NCI-H1048 (cell line): ENCODE results near the gene CGGBP1.
"Not testable (repeated sequence)": the region's sequence is repeated elsewhere in the genome, so short reads cannot be mapped to it uniquely, and the experiment has no call there.

Source experiments
- DNase-seq: peaks from one replicate; lab custom pipeline; 2025; lab: John Stamatoyannopoulos, UW

CGGBP1 gene

DNA sequence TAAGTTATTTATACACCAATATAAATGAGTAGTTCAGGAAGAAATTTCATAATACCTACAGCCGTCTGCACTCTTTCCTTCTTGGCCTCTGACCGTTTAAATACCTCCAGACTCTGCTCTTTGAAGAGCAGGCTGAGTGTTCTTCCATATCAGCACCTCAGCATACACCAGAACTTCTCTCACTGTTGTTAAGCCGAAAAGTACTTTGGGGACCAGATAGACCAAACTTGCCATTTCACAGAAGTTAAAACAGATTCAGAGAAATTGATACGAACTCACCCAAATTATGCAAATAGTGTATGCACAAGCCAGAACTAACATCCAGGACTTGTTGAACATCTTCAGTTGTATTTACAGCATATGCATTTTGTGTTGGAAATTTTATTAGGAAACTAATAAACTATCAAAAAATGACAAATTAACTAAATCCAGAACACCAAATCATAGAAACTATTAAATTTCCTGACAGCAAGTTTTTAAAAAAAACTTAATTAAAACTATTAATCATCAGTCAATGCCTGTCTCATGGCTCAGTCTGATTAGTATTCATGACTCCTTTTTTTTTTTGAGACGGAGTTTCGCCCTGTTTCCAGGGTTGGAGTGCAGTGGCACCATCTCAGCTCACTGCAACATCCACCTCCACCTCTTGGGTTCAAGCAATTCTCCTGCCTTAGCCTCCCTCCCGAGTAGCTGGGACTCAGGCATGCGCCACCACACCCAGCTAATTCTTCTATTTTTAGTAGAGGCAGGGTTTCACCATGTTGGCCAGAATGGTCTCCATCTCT is 24.1 kb downstream of the CGGBP1 start:
- DNase-seq: no peak

DNA sequence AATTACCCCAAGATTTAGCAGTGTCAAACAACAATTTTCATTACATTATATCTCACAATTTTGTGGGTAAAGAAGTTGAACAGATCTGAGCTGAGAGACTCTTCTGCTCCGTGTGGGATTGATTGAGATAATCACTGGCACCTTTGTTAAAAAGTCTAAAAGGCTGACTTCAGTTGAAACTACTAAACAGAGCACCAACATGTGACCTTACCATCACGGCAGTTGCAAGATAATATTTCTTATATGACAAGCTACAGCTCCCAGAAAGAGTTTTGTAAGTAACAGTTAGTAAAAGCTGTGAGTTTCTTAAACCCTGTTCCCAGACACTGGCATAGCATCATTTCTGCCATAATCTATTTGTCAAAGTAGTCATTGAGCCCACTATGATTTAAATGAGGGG is 25.0 kb downstream of the CGGBP1 start:
- no peak for DNase-seq

DNA sequence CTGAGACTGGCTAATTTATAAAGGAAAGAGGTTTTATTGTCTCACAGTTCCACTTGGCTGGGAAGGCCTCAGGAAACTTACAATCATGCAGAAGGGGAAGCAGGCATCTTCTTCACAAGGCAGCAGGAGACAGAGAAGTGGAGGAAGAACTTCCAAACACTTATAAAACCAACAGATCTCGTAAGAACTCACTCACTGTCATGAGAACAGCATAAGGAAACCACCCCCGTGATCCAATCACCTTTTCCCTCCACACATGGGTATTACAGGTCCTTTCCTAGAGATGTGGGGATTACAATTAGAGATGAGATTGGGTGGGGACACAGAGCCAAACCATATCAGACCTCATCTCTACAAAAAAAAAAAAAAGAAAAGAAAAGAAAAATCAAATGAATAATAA is 25.7 kb downstream of the CGGBP1 start:
- no peak for DNase-seq

DNA sequence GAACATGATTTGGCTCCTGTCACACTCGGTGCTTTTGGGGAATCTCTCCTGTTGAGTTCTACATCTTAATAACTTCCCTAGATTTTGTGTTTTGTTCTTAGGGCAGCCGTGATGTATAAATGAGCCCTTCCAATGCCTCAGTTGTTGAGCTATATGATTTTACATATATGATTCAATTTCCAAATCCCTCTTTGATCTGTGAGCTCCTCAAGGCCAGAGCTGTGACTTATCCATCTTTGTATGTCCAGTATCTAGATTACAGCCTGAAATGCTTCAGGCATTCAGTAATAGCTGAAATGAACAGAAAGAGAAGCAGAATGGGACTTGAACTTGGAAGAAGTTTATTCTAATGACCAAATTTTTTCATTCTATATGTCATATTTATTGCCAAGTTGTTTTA is 26.6 kb downstream of the CGGBP1 start:
- DNase-seq: no peak

DNA sequence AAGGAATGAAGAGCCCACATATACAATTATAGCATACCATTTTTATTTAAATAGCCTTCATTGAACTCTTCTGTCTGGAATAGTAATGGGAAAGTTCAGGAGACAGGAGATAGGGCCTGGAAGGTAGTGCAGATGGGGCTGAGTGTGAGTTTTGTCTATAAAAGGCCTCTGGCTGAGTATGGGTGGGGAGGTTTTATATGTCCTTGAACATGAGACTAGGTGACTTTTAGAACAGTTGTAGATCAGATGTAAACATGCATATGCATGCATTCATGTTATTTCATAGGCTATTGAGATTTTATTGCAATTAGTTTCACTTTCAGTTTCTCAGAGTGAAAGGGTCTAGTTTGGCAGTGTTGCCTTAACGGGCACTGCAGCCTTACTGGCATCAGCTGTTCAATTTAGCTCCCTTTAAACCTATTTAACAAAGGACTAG is 27.1 kb downstream of the CGGBP1 start:
- DNase-seq: no peak

DNA sequence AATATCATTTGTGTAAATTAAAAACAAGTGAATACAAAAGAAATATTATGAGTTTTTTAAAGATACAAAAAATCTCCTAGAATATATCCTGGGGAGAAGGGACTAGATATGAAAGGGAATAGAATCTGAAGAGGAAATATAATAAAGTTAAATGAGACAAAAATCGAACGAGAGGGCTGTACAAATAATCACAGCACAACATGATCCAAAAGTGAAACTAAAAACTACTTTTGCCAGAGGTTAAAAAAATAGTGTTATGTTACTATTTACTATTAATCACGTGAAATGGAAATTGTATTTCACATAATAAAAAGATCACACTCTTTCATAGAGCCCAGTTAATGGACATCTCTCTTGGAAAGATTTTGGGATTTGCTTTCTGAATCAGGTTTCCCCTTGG is 28.6 kb downstream of the CGGBP1 start:
- no peak for DNase-seq

DNA sequence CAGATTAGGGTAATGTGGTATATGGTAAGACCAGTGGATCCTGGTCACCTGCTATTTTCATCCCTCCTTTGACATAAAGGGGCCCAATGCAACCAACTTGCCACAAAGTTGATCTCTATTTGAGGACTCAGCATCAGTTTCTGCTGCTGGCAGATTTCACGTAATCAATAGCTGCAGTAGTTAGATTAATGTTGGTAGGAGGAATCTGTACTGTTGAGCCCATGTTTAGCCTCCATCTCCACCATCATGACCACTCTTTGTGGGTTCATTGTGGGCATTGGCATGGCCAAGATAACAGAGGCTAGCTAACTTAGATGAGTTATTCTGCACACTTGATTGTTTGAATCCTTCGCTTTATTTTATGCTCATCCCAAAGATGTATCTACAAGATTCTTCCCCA is 29.9 kb downstream of the CGGBP1 start:
- DNase-seq: no peak

DNA sequence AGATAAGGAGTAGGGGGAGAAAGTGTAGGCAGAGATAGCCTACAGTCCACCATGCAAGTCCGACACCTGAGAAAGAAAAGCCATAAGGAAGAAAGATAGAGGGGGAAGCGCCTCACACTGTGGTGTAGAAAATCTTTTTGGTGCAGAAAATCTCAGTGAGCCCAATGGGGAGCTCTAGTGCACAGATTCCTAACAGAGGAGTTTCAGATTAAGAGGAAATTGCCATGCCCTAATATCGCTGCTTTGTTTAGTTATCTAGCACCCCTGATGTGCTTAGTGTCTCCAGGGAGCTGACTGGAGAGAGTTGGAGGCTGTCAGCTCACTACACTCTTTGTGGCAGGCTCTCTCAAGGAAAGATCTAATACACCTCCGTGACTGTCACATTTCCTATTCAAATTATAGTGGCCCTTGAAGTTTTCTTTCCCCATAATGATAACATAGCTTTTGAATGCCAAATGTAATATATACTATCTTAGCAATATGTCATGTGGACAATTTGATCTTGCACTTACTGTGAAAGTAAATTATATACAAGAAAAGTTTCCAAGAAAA is 33.7 kb downstream of the CGGBP1 start:
- DNase-seq: no peak

DNA sequence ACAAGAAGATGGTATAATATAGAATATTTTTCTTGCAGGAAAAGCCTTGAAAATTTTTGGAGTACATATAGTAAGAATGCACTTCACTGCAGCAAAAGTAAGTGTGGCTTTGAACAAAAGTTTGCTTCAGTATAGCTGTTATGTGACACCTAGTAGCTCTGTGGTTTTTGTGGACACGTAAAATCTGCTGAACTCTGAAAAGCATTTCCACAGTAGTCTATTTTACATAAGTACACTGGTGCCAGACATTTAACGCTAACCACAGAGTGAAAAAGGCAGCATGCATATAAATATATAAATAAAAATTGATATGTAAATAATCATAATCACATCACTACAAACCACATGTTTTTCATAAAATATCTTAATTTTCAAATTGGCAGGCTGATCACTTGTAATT is 39.8 kb downstream of the CGGBP1 start:
- DNase-seq: peak; percentile 51

DNA sequence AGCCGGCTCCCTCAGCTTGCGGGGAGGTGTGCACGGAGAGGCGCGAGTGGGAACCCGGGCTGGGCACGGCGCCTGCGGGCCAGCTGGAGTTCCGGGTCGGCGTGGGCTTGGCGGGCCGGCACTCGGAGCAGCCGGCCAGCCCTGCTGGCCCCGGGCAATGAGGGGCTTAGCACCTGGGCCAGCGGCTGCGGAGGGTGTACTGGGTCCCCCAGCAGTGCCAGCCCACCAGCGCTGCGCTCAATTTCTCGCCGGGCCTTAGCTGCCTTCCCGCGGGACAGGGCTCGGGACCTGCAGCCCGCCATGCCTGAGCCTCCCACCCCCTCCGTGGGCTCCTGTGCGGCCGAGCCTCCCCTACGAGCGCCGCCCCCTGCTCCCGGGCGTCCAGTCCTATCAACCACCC is 43.1 kb downstream of the CGGBP1 start:
- DNase-seq: not testable (repeated sequence)

DNA sequence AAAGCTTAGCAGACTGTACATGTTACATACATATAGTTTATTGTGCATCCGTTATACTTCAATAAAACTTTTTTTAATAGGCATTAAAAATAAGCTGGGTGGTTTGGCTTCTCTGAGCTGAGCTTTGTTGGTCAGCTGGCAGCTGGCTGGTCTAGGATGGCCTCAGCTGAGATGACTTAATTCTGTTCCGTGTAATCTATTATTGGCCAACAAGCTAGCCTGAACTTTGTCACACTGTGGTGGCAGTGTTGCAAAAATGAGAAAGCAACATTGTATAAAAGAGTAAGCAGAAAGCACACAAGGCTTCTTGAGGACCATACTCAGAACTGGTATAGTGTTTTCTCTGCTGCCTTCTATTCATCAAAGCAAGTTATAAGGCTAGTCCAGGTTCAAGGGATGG is 45.2 kb downstream of the CGGBP1 start:
- DNase-seq: no peak

DNA sequence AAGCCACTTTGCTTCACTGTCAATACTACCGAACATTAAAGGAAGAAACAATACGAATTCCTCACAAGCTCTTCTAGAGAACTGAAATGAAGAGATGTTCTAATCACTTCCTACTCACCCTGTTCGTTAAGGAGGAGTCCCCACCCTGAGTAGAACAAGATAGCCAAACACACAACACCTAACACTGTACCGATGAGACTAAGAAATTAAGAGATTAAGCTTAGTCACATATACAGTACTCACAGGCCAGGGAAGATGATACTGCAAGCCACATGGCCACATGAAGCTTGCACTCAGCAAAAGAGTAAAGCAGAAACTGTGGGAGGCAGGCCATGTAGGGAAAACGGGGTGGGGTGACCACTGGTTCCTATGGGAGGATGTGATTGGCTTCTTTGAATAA is 48.0 kb downstream of the CGGBP1 start:
- DNase-seq: no peak

DNA sequence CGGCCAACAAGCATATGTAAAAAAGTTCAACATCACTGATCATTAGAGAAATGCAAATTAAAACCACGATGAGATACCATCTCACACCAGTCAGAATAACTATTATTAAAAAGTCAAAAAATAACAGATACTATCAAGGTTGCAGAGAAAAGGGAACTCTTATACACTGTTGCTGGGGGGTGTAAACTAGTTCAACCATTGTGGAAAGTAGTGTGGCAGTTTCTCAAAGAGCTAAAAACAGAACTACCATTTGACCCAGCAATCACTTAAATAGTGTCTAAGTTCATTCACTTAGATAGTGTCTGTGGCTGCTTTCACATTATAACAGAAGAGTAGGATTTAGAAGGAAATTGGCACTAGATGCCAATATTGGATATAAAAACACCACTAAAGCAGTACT is 49.7 kb downstream of the CGGBP1 start:
- no peak for DNase-seq

DNA sequence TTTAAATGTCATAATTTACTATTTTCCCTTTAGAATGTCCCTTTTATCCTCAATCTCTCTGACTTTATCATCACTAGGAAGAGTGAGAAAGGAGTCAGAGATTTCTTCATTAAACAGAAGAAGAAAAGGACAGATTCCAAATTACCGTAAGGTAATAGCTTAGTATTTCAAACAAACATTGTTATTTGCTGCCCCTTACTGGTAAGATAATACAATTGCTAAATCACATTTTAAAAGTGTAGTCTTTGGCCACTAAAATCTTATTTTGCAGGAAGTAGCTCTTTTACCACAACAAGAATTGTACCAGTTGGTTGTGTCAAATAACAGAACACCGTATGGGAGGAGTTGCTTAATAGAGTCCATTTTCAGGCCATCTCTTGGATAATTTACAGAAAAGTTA is 53.7 kb downstream of the CGGBP1 start:
- DNase-seq: peak; percentile 22

DNA sequence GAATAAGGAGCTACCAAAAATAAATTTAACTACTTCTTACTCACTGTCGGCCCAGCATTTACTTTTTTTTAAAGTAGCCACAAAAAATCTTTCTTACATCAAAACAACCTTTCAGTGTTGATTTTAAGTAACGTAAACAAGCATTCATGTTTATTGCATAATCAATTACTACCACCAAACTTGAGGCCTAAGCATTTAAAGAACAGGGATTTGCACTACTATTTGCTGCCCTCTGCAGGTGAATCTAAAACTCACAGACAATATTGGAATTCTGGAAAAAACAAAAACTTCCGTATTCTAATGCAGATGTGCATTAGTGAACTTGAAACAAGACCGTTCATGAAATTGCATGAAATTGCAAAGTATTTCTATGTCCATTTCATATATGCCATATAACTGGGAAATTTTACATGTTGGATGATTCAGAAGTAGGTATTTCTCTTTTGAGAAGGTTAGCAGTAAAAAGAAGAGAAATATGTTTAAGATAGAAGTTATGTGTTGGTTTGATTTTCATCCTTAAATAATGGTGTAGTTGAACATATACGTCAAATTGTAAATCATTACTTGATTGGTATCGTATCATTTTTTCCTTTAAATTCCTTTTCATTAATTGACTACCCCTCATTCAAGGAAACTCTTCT is 55.6 kb downstream of the CGGBP1 start:
- no peak for DNase-seq

DNA sequence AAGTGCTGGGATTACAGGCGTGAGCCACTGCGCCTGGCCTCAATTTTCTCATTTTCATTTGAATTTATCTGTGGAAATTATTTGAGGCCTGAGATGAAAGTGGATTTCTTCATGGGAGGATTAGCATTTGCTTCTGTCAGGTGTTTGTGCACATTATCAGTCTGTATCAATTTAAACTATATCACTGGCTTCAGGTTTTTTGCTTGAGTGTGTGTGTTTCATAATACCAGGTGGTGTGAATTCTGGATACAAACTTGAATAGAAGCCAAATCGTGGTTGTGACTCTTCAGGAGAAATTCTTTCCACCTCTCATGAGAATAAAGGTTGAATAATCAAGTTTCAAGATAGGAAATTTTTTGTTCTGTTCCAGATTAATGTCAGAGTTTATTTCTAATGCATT is 56.4 kb downstream of the CGGBP1 start:
- DNase-seq: no peak
